ENCODE results near the gene AXL.
"Not testable (repeated sequence)": the region's sequence is repeated elsewhere in the genome, so short reads cannot be mapped to it uniquely, and the experiment has no call there.

The AXL gene

DNA sequence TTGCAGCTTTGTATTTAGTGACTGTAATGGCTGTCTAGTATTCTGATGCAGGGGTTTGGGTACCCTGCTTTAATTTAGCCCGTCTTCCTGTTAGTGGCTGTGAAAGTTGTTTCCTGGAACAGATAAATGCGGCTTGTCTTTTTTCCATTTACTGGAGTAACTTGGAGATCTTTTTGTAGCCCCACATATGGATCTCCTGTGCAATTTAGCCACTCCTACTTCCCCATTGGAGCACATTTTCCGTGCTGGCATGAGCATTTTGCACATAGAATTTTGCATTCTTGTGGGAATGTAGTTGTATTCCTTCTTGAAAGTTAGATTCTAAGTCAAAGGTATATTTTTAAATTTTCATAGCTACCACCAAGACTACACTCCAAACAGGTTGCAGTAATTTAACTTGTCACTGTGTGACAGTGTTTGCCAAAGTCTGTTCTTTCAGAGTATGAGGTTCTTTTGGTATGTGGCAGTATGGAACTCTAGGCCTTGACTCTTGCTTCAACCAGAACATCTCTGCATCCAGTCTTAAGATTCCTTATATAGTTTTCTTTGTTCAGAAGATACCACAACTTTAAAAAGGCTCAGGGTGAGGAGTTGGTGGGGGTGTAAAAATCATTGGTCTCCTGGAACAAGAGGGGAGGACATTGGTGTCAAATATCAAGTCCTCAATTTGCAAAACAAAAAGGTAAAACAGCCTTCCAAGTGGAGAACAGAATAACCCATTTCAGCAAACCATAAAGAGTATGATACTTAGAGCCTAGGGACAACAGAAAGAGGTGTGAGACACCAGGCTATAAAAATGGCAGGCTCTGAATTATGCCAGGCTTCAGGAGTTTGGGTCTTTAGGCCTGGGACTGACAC lies 69.9 kb downstream of the AXL start:
- DNase-seq, result no peak

DNA sequence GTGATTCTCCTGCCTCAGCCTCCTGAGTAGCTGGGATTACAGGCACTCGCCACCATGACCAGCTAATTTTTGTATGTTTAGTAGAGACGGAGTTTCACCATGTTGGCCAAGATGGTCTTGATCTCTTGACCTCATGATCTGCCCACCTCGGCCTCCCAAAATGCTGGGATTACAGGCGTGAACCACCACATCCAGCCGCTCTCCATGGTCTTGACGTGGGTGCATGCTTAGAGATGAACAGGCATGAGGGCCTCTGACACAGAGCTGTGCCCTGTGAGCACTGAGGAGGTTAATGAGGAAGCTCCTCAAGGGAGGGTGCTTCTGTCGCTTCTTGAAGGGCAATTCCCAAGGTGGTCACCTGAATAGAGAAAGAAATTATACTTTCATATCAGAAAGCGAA lies 70.8 kb downstream of the AXL start:
- DNase-seq, result not testable (repeated sequence)

DNA sequence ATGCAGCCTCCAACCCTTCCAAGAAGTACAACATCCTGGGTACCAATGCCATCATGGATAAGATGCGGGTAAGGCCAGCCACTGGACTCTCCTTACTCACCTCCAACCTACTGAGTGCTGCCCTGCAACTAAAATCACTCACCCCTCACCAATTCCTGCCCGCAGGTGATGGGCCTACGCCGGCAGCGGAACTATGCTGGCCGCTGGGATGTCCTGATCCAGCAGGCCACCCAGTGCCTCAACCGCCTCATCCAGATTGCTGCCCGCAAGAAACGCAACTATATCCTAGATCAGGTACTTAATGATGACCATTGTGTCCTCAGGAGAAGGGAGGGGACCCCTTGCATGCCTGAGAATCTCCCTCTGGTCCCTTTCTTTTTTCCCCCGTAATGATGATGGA lies 75.4 kb downstream of the AXL start:
- no peak for DNase-seq

DNA sequence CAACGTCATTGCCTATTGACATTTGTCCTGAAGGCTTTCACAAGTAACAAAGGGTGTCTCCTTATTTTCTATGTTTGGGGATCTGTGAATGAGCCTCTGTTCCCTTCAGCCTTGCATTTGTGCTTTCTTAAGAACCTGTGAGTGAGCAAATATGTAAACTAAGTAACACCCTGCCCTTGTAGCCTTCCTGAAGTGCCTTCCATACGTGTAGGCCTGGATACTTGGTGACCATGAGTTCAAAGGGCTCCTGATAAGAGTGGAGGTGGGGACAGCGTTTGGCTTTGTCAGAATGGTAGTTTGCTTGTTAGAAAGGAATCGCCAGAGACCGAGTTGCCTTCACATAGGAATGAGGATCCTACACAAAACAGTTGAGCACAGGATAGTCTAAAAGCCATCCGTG lies 76.5 kb downstream of the AXL start:
- no peak for DNase-seq

DNA sequence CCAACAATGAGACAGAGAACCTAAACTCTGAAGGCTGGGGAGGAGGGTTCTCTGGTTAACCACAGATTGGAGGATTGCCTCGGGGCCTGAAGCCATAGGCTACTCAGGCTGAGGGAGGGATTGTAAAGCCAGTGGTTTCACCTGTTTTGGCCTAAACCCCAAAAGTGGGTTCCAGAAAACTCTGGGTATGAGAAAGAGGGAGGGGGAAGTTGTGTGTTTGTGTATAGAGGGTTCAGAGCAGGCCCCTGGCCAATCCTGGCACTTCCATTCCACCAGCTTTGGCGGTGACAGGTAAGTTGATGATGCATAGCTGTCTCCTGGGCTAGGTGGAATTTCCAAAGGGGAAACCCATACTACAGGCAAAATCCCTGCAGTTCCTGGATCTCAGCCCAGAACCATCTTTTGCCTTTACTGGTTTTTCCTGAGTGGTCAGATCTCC lies 77.4 kb downstream of the AXL start:
- DNase-seq, result no peak

DNA sequence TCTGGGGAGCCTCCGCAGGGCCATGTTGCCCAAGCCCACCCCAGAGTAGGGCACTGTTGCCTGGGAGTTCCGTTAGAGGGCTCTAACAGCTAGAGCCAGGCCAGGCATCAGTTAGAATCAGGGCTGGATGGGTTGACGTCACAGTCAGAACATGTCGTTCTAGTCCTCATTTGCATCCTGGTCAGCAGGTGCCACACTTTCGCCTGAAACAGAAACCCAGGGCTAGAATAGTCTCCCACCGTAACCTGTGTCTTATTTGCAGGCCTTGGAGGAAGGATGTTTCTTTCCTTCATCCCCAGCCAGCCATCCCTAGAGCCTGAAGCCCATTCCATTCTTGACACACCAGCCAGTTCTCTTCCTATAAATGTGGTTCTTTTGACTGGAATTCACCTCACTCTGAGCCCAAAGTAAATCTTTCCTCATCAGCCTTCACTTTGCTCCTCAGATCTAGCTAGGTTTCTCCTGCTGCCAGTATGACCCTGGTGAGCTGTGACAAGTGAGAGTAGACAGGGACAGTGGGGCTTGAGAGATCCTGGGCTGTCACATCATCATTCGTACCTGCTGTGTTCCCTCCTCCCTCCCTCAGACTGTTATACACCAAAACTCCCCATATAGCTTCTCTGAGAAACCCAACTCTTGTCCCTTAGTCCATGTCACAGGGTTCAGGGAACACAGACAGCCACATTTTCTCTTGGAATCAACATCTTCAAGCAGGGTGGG lies 78.8 kb downstream of the AXL start:
- peak; percentile 4 for DNase-seq

DNA sequence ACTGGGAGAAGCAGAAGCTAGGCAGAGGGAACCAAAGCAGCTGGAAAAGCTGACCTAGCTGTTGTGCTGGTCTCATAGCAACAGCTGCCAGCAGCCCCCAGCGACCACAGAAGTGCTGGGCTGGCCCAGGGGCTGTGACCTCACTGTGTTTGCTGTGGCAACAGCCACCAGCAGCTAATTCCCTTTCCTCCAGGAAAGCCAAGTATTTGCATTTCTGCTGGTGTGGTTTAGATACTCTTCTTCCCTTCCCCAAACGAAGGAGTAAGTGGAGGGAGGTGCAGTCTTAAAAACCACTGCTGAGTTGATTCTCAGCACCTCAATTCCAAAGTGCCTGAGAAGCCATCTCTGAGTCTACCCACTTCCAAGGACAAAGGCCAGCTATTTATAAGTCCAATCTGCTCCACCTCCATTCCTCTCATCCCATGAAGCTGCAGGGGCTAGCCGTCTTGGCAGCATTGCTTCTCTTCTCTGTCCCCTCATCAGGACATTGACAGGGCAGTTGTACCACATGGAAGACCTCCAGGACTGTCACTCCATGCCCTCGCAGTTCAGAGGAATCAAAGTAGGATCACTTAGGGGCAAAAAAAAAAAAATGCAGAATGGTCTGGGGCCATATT lies 79.4 kb downstream of the AXL start:
- DNase-seq, result peak; percentile 54

DNA sequence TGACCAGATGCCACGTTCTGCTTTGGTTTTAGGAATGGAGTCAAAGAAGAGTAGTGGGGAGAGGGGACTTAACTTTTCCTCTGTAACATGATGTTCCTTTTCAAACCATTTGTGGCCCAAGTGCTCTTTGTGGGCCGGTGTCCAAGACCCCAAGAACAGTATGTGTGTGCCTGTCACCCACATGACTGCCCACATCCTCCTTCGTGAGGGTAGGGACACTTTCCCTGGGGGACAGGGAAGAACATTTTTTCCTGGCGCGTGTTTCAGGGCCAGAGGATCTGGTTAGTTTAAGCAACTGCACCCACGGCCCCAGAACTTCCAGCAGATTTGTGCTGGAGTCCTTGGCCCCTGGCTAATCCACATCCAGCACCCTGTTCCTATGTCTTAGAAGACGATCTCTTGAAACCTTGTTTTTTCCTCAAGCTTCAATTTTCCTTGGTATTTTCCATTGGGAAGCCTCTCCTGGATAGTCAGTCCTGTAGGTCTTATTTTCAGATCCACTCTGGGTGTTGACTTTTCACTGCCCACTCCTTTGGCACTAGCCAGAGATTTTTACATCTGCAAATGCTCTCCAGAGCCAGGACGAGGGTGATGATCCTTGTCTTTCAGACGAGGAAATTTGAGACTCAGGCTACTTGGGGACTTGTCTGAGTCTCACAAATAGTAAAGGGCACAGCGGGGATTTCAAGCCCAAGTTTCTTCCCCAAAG lies 80.2 kb downstream of the AXL start:
- no peak for DNase-seq

DNA sequence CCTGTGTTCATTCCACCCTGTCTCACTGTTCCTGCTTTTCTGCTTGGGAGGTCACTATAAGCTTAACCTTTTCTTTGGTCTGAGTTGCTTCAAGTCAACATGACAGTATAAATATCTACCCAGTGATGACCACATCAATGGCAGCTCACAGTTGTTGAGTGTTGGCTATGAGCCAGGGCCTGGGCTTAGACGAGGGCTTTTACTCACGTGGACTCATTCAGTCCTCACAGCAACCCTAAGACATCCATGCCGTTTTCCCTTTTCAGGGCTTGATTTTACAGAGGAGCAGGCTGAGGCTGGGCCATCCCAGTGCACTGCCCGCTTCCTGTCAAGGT lies 80.7 kb downstream of the AXL start:
- DNase-seq, result peak; percentile 38

DNA sequence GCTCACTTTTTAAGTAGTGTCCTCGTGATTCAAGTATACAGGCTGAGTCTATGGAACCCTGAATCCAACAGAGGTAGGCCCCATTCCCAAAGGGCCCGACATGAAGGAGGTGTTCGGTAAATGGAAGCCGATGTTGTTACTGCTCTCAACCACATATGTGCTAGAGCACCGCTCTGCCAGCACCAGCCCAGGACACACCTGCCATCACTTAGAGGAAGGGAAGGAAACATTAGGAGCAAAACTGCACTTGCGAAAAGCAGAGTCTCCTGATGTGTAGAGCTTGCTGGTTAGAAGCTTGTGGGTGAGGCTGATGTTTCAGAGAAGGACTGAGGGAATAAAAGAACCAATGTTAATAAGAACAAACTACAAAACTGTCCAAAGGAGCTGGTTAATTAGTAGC lies 81.5 kb downstream of the AXL start:
- DNase-seq, result no peak

DNA sequence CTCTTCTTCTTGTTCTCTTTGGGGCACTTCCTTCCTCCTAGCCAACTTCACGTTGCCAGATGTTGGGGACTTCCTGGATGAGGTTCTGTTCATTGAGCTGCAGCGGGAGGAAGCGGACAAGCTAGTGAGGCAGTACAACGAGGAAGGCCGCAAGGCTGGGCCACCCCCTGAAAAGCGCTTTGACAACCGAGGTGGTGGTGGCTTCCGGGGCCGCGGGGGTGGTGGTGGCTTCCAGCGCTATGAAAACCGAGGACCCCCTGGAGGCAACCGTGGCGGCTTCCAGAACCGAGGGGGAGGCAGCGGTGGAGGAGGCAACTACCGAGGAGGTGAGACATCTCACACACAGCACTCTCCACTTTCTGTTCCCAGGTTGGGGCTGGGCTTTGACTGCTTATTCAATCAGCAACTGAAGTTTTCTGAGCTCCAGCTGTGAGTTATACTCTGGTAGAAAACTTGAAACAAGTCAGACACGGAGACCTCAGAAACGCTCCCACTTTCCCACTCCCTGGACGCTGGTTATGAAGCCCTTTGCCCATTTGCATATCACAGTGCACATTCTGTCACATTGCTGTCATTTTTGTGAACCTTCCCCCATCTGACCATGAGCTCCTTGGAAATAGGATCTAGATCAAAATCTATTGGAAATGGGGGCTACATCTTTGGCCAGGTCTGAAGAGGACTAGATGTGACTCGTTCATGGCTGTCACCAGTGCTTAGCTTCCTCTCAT lies 83.8 kb downstream of the AXL start:
- no peak for DNase-seq

DNA sequence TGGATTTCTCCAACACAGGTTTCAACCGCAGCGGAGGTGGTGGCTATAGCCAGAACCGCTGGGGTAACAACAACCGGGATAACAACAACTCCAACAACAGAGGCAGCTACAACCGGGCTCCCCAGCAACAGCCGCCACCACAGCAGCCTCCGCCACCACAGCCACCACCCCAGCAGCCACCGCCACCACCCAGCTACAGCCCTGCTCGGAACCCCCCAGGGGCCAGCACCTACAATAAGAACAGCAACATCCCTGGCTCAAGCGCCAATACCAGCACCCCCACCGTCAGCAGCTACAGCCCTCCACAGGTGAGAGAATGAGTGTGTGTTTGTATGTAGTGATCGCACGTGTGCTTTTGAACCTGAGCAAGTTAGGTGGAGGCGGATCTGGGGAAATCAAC lies 84.9 kb downstream of the AXL start:
- DNase-seq, result no peak

DNA sequence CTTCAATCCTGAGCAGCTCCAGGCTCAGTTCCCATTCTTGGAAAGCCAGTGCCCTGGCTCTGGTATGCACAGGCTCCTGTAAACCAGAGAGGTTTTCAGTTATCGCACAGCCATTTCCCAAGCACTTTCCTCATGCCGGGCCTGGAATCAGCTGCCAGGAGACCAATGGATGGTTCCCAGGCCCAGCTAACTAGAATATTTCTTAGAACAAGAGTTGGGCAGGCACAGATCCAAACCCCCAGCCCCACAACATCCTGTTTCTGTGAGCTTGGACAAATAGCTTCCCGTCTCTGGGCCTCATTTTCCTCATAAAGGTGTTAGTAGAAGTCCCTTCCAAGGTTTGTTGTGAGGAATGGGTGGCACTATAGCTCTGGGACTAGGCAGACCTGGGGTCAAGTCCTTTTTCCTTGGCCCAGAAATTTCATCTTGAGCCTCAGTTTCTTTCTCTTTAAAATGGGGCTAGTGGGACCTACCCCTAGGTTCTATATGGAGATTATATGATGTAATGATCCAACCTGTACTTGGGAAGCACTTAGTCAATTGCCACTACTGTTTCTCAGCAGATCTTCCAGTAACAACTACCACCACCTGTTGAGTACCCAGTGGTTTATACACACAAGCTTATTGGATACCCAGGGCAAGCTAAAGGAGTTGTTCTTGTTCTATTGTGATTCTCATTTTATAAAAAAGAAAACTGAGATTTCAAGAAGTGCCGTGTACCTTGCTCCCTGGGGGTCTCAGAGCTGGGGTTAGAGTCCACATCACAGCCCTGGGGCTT lies 85.9 kb downstream of the AXL start:
- DNase-seq, result no peak

DNA sequence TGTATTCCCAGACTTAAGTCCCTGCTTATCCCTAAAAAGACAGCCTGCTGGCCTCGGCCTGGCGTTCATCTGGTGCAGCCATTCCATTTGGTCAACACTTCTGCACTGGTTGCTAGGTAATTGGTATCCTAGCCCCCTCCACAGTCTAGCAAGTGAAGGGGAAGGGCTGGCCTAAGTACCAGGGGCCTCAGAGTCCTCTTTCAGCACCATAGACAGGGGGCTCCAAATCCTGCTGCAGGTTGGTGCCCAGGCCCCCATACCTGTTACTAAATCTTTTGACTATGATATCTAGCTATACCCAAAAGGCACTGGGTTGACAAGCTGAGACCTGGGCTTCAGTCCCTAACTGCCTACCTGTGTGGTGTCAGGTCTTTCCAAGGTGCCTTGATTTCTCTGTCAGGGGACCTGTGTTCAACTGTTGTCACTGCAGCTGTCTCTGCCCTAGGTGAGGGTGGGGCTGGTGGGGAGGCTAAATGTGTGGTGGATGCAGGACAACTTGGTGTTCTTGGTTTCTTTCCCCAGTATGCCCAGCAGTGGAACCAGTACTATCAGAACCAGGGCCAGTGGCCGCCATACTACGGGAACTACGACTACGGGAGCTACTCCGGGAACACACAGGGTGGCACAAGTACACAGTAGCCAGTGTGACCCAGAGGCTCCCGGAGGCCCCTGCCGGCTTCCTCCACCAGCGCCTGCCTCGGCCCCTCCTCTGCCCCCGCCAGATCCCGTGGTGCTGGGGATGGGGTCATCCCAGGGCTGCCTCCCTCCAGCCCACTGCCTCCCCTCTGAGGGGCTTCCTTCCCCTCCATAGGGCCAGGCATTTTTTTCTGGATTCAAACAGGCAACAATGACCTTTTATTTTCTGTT lies 87.1 kb downstream of the AXL start:
- no peak for DNase-seq

DNA sequence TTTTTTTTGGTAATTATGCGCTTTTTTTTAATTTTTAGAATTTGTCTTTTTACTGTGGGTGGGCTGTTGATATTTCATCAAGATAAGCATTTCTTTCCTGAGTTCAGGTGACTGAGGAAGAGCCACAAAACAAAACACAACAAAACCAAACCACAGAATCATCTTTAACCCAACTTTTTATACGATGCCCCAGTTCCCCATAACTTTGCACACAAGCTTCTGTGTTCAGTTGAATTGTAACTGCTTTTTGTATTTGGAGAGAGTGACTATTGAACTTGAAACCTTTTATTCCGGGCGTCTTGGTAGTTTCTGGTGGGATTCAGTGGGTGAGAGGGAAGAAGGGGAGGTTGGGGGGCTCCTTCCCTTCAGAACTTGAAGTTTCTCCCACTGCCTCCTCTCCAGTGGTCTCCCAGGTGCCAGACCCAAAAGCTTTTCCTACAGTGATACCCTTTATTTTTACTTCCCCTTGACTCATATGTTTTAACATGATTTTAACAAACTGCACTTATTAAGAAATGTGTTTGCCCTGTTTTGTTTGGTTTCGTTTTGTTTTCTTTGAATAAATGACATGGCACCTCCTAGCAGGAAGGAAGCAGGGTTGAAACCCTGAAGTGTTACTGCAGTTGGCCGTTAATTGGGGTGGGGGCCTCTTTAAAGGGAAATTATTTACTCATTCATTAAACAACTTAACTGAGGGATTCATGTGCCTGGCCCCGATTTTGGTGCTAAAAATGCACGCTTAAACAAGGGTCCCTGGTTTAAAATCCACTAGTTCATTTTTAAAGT lies 88.3 kb downstream of the AXL start:
- DNase-seq, result no peak

DNA sequence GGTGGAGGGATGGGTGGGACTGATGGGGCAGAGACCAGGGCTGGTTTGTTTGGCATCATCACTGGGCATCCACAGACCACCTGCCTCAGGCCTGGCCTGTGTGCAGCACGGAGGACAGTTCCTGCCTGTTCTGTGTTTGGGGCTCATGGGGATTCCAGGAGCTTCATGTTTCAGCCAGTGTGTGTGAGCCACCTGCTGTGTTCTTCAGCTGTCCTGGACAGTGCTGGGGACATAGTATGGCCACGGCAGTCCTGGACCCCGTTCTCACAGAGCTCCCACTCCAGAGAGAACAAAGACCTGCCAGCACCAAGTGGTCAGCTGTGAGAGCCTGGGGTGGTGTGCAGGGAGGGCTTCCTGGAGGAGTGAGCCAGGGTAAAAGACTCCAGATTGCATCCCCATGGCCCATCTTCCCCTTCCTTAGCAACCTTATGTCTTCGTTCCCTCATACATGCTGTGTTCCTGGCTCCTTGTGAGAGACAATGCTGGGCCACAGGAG lies 89.0 kb downstream of the AXL start:
- no peak for DNase-seq

DNA sequence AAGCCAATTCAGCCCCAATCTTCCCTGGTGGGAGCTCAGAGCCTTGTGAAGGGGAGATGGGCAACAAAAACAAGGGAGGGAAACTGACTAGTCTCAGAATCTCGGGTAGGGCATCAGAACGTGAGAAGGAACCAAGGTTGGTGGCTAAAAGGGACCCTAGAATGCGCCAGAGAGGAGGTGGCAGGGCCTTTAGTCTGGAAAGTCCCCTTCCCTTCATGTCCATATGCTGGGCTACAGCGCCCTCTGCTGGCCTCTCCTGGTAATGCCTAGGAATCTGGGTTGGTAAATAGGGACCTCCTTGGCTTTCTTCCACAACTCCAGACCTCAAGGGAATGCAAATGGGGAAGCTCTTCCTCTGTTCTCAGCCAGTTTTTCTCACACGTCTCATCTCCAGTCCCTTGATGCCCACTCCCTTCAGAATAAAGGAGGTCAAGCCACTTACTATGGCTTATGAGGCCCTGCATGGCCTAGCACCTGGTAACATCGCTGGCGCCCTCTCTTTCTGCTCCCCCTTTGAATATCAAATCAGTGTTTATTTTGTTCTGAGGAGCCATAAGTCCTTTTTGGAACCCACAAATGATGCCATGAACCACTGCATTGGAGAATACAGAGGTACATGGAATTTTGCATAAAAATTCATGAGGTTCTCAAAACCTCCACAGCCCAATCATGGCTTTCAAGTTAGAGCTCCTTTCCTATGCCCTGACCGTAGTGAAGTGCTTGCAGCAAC lies 89.6 kb downstream of the AXL start:
- peak; percentile 98 for DNase-seq

DNA sequence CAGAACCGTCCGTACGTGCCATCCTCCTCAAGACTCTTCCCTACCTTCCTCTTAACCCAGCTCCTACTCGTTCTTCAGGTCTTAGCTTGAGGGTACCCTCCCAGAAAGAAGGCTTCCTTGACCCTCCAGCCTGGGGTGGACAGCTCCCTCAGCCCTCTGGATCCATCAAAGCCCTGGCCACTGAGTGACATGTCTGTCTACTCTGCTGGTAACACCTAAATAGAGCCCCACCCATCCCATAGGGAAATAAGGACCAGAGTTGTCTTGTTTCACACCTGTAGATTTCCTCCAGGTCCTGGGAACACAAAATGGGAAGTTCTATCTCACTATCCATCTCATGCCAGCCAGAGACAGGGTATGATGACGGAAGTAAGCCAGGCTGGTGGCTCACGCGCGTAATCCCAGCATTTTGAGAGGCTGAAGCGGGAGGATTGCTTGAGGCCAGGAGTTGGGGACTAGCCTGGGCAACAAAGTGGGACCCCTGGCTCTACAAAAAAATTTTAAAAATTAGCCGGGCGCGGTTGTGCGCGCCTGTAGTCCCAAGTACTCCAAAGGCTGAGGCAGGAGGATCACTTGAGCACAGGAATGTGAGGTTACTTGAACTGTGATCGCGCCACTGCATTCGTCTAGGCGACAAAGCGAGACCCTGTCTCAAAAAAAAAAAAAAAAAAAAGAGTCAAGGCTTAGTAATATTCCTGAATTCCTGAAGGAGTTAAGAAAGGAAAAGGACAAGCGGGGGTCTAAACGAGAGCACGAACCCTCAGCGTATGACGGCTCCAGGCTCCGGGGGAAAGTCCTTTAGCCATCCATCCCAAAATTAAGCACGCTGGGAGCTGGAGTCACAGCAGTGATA lies 90.4 kb downstream of the AXL start:
- peak; percentile 37 for DNase-seq

All from eye (tissue), 1 donor.